ENCODE measurements around the gene PIEZO1.

PIEZO1 gene

DNA sequence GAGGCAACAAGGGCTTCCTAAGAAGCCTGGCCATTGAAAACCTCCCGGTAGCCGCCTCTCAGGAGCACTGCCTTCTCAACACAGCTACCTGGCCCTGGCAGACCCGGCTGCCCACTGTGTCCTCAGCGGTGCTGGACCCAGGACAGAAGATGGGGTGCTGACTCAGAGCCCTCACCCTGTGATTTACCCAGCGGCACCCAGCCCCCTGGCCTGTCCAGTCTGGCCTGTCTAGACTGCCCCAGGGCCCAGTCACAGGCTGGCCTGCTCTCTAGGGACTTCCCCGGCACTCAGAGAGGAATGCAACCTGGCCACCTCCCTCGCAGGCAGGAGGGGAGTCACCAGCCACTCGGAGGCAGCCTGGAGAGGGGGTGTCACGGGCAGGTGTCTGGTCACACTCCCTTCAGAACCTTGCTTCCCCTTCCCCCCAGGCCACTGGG lies 20.1 kb downstream of the PIEZO1 start:
- DNase-seq, result no peak

DNA sequence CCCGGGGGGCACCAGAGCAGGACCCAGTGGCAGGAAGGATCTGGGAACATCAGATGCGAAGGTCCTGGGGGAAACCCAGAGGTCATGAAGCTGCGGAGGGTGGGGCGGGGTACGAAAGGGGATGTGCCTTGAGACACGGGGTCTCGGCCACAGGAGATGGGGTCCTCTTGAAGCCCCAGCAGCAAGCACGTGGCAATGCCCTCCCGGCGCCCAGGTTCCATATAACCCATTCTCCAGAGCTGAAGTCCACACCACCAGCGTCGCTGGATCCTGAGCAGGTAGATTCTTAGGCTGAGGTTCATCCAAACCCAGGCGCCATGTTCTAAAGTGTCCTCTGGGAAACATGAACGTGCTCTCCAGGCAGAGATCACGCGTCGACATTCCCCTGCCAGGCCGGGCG lies 20.9 kb downstream of the PIEZO1 start:
- no peak for DNase-seq

DNA sequence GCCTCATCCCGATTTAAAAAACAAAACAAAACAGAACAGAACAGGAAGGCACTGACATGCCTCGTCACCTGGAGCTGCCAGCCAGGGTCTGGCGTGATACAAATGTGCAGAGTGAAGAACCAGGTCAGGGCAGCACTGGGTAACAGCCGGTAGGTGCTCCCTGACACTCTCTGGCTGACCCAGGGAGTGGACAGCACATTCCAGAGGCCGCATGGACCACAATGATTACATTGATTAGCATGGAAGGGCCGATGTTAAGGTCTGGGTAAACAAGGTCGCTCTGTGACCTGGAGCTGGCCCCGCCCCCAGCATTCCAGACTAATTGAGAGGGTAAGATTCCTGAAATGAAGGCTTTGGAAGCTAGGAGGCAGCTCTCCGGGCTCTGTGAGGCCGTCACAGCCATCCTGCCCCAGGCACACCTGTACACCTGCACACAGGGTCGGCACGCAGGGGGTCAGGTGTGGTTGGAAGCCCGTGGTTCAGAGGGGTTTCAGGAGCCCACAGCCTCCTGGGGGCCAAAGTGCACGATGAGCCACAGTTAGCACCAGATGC lies 21.4 kb downstream of the PIEZO1 start:
- no peak for DNase-seq

DNA sequence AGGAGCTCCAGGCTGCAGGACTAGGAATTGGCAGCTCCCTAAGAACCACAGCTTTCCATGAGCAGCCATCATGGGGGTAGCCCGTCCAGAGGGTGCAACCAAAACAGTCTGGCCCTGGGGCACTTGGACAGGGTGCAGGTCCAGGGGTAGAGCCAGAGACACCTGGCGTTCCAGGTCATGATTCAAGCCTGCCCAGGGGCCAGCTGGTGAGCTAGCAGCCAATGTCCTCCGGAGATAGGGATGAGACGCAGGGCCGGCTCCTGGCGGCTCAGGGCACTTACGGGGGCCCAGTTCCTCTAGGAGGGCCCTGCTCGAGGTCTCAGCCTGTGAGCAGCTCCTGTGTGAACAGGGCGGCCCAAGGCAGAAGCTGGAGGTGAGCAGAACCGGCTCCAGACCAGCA lies 22.1 kb downstream of the PIEZO1 start:
- DNase-seq, result no peak

DNA sequence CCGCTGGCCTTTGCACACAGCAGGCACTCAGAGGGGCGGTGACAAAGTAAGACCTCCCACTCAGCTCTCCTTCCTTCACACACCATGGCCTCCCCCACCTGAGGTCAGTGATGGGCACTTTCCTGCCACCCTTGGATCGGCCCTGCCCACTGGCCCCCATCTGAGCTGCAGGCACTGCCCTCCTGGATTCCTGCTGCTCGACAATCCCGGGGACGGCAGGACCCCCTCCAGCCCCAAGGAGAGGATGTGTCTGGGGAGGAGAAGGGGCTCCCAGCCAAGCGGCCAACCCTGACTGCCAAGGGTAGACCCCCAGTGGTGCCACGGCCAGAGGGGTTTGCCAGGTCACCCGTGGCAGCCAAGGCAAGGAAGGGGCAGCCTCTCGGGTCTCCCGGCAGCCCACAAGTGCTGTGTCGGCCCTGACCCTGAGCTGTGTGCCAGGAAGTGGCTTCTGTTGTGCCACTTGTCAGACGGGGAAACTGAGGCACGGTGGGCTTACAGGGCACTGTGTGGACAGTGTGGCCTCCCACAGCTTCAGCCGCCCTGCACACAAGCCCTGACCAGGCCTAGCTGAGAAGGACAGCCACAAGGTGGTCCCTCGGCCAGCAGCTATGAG lies 22.7 kb downstream of the PIEZO1 start:
- no peak for DNase-seq

DNA sequence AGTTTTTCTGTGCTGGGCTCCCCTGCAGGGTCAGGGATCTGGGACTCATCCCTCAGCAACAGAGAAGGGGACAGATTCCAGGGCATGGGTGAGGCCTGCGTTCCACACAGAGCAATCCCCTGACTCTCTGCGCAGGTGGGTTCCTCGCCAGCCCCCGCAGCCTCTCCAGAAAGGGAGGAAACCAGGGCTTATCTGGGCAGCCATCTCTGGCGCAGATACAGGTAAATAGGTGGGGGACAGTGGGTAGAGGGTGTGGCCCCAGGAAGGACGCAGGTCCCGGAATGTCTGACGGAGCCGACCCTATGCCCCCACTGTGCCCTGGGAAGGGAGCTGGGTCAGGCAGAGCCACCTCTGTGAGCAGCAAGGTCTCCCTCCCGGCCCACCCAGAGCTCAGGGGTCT lies 23.2 kb downstream of the PIEZO1 start:
- no peak for DNase-seq

DNA sequence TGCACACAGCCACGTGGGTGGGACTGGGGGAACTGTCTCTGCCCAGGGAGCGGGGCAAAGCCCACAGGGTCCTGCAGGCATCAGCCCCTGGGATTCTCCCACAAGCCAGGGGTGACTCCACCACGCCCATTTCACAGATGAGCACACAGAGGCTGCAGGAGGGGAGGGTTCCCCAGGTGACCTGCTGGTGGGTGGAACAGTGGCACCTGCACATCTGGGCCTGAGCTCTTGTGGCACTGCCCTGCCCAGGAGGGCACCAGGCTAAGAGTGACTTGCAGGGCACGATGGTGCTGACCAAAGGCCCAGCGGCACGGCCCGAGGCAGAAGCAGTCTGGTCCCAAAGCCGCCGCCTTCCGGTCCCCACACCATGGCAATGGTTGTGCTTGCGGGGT lies 23.9 kb downstream of the PIEZO1 start:
- DNase-seq, result no peak

DNA sequence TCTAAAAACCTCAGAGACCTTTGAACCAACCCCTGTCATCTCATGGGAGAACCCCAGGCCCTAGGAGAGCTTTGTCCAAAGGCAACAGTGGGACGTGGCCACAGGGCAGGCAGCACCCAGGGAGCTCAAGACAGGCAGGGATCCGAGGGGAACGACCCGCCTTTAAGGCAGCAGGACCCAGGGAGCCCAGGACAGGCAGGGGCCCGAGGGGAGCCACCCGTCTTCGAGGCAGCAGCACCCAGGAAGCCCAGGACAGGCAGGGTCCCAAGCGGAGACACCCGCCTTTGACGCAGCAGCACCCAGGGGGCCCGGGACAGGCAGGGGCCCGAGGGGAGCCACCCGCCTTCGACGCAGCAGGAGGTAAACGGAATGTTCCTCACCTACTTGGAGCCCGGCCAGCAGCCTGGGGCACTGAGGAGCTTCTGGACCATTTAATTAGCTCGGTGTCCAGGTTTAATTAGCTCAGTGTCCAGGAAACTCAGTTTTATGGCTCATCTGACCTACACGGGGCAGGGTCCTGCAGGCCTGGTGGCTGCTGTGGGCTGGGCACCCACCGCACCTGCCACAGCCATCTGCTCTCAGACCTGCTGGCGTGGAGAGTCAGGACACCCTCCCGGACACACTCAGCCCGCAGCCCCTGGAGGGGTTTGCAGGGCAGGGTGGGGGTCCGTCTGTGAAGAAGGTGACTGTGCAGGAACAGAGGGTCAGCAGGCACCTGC lies 24.4 kb downstream of the PIEZO1 start:
- DNase-seq, result no peak

DNA sequence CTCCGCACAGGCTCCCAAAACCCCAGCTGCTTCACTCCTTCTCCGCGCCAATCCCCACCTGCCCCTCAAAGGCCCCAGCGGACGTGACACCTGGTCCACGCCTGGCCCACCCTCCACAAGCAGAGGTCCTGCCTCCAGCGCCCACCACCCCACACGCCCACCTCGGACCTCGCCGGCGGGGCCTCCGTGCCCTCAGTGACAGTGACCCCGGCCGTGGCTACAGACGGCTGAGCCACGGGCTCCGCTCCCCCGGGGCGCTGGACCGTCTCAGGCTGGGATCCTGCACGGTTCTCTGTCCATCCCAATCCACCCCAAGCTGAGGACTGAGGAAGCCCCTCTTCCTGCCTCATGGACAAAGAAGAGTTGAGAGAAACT lies 25.1 kb downstream of the PIEZO1 start:
- DNase-seq, result no peak

DNA sequence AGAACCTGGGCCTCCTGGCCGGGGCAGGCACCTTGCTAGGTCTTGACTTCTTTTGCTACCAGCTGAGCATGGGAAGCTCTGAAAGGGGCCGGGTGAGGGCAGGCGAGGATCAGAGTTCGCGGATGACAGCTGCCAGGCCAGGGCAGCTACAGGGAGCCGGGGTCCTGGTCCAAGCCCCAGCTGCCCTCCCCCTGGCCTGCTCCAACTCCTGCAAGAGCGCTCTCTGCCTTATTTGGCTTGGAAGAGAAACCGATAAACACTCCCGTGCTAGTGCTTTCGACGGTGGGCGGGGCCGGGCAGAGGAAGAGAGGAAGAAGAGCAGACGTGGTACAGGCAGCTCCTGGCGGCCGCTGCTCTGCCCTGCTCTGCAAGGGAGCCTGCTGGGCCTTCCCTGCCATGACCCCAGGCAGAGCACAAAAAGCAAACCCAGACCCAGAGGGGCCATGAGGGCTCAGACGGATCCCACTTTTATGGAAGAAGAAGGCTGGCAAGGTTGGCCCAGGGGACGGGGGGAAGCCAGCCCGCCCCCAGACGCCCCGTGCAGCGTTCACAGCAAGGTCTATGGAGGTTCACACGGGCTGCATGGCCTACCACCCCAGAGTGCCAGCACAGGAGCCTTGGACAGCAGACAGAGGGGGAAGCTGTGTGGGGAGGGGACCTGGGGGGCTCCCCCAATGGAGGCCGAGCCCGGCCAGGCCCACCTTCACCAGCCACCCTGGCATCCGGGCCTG lies 25.6 kb downstream of the PIEZO1 start:
- DNase-seq, result peak; percentile 28

DNA sequence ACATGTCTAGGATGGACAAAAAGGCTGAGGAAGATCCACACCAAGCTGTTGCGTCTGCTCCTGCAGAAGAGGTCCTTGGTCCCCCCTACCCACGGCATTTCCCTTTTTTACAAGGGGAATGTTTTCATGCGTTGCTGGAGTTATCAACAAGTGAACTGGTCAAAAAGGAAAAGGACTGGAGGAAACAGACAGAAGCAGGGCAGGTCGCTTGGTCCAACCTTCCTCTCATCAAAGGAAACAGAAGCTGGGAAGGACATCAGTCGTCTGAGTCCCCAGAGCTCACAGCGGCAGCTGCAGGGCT lies 26.1 kb downstream of the PIEZO1 start:
- no peak for DNase-seq

DNA sequence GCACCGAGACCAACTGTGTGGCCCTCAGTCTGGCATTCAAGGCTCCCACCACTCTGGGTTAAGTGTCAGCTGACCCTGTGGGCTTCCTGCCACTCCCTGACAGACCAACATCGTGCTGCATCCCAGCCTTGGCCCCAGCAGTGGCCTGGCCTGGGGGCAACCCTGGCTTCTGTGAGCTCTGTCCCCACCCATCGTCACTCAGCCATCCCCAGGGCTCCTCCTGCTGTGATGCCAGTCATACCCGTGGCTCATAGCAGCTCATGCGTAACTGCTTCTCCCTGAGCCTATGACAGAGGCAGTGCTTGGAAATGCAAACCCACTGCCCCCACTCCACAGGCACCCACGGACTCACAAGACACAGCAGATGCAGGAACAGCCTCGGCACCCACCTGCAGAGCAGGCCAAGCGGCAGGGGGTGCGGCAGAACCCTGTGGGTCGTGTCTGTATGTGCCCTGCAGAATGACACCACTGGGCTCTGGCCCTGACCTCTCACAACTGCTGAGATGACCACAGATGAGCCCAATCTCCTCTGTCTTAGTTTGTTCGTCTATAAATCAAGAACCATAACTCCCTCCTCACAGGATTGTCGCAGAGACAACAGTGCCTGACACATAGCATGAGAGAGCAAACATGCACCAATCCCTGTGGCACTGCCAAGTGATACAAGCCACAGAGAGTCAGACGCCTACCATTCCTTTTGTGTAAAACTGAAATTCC lies 26.6 kb downstream of the PIEZO1 start:
- DNase-seq, result no peak

DNA sequence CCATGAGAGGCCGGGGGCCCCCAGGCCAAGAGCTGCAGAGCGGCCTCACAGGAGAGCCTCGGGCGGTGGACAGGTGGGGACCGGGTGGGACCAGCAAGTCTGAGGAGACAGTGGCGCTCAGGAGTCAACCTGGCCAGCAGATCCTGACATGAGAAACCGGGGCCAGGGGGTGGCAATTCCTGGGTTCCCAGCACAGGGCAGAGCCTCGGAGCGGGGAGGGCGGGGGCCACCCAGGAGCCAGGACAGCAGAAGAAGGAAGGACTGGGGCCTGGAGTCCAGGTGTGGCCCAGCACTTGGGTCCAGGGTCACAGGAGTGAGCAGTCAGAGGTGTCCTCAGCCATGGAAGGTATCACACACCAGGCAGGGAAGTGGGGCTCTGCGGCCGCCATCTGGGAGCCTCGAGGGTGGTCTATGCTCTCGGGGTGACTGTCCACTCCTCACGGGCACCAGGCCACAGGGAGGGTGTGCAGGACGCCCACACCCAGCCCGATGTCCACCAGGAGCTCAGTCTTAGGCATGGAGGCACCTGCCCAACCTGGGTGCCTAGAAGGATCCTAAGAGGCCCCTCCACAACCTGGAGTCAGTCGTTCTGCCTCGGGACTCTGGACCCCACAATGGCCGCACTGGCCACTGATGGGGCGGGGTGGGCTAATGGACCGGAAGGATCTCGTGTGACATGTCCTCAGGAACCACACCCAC lies 29.1 kb downstream of the PIEZO1 start:
- no peak for DNase-seq

DNA sequence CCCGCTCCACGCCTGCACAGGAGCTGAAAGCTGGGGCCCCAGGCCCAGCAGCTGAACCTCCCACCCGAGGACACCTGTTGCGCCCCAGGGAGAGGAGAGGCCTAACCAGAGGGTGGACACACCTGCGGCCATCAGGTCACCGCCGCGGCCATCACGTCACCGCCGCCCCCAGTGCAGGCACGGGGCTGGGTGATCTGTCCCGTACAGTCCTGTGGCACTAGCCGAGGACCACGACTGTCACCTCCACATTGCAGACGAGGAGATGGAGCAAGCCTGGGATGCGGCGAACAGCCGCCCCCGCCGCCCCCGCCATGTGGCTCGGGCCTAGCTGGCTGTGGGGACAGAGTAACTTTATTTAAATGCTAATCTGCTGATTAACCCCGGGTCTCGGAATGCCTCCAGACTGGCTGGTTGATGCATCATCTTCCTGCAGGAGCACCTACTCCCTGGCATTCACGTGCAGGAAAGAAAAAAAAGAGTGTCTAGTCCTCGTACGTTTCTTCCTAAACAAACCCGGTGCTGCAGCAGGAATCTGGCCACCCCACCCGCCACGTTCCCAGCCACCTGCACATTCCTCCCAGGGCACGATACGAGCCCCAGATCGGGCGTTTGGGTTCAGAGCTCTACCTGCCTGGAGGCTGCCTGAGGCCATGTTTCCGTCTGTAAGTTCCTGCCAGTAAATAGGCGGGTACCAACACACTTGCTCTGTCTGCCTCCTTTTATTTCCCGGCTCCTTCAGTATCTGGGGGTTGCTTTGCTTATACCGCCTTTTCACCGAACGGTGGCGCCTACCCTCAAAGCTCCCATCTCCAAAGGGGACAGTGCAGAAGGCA lies 29.9 kb downstream of the PIEZO1 start:
- no peak for DNase-seq

DNA sequence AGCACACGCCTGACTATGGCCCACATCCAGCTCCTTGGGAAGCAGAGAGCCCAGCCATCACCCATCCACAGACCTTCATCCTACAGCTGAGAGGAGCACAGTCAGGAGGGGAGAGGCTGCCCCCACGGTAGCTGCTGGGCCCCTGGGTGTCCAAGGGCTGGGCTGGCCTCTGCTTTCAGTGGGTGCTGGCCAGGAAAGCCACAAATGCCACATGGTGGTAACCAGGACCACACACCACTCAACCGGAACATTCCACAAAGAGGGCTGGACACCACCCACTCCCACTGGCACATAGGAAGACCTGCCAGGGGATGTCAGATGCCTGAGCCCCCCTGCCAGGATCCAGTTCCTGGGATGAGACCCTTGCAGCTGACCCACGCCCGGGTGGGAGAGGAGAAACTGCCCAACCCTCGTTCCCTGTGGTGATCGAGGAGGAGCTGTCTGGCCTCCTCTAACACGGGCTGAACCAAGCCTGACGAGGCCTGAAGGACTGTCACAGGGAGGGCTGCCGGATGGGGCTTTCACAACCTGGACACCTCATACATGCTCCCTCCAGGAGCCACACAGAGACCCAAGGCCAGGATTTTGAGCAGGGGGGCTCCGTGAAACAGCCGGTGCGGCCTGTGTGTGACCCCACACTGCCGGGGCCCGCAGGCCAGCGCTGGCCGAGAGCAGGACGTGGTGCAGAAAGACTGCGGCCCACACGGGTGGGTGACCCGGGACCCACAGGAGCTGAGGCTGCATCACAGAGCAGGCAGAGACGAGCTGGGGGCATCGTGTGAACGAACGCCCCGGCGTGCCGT lies 30.7 kb downstream of the PIEZO1 start:
- DNase-seq, result no peak

DNA sequence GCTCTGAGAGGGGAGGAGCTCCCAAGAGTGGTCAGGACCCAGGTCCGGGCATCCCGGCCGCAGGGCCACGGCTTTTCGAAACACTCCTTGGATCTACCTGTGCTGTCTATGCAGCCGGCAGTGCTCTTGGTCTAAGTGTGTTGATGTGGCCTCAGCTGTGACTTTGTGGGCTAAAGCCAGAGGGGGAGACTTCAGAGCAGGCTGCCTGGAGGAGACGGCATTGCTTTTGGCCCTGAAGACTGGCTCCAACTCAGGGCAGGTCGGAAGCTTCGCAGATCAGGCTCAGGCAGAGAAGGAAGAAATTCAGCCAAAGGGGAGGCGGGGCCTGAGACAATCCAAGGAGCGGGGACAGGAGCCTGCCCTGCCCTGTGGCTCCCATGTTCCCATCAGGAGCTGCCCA lies 31.4 kb downstream of the PIEZO1 start:
- no peak for DNase-seq

DNA sequence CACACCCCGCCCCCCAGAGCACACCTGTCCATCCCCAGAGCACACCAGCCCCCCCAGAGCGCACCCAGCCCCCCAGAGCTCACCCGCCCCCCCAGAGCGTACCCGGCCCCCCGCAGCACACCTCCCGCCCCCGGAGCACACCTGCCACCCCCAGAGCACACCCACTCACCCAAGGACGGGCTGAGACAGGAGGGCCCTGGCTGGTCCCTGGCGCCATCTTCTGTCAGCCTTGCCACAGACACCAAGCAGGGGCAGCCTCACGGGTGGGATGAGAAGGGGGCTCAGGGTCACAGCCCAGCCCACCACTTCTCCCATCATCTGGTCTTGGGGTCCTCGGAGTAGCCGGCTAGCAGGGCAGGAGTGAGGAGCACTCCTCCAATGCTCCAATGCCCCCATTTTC lies 31.8 kb downstream of the PIEZO1 start:
- no peak for DNase-seq

DNA sequence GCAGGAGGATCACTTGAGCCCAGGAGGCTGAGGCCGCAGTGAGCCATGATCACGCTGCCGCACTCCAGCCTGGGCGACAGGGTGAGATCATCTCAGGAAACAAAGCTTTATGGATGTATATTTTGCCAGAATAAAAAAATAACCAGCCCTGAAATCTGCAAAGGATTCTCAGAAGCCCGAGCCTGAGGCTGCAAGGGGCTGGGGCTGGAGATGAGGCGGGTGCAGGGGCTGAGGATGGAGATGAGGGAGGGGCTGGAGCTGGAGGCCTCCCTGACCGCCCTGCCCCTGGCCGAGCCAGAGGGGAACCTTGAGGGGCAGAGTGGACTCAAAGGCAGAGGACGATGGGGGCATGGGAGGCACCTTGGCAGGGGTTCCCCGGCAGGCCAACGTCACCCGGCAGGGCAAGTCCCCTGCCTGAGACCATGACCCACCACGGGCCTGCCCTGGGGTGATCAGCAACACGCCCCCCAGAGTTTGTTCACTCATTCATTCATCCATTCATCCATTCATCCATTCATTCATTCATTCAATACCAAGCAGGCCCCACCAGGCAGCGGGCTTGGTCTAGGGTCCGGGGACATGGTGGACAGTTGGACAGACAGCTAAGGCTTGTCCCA lies 32.5 kb downstream of the PIEZO1 start:
- DNase-seq, result no peak

DNA sequence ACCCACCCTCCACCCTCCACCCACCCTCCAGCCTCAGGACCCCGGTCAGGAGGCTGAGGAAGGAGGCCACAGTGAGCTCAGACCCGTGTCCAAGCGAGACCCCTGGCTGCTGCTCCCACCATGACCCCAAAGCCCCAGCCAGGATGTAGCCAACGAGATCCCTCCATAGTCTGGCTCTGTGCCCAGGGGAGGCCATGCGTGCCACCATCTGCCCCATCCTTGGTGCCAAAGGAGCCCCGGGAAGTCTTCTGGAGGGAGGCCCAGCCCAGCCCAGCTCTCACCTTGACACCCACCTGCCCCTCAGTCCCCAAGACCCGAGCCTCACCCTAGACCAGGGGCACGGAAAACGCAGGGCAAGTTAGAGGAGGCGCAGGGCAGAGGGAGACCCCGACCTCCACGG lies 34.2 kb downstream of the PIEZO1 start:
- no peak for DNase-seq

DNA sequence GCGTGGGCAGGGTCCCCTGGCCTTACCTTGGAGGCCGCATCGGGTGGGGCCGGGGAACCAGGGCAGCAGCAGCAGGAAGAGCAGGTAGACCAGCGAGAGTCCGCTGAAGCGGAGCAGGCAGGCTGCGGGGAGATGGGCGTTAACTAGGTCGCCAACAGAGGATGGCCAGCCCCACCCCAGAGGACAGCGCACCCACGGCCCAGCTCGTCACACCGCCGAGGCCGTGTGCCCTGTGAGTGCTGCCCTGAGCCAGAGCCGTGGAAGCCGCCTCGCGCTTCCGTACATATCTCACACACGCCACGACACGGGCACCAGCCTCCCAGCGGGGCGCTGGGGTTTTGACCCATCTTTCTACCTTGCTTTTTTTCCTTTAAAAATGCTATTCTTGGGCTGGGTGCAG lies 35.7 kb downstream of the PIEZO1 start:
- DNase-seq, result no peak

DNA sequence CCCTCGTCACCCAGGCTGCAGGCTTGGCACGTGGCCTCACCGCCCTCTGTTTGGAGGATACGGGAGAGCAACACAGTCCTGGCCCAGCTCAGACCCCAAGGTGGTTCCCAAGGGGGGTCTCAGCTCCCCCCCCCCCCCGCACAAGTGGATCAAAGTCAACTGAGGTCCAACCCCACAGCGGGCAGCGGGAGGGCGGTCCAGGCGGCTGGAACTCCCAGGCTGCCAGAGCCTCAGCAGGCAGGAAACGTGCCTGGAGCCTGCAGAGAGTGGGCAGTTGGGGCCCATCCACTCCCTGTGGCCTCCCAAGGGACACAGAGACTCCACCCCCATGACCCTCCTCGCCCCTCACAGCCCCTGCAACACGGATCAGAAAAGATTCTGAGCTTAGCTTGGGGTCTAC lies 36.7 kb downstream of the PIEZO1 start:
- DNase-seq, result no peak
